Muscle layer of duodenum (tissue), 2 donors: Measurements from ENCODE around the gene TRPC4.

Source experiments
- H3K27ac ChIP-seq: one replicate; pipeline ENCODE4 v1.7.0; 2013; ENCODE audit warnings: mild to moderate bottlenecking, low read length
- H3K27me3 ChIP-seq: one replicate; pipeline ENCODE4 v1.7.0; 2013; ENCODE audit warnings: low read depth, mild to moderate bottlenecking, control low read depth, low read length
- H3K36me3 ChIP-seq, 2 donors: one replicate each; pipeline ENCODE4 v1.7.0; 2013; ENCODE audit warnings: low read length in 2 of 2, control low read depth in 1 of 2, mild to moderate bottlenecking in 1 of 2; ENCODE audit not compliant: insufficient read depth in 2 of 2, control insufficient read depth in 1 of 2
- H3K4me1 ChIP-seq, 2 donors: one replicate each; pipeline ENCODE4 v1.7.0; 2013; ENCODE audit warnings: low read length in 2 of 2, mild to moderate bottlenecking in 2 of 2, control low read depth in 1 of 2, moderate library complexity in 1 of 2; ENCODE audit not compliant: insufficient read depth in 2 of 2, control insufficient read depth in 1 of 2
- H3K4me3 ChIP-seq, 2 donors: one replicate each; pipeline ENCODE4 v1.7.0; 2013; ENCODE audit warnings: low read length in 2 of 2, low read depth in 1 of 2, mild to moderate bottlenecking in 1 of 2
- H3K9me3 ChIP-seq, 2 donors: one replicate each; pipeline ENCODE4 v1.7.0; 2013; ENCODE audit warnings: low read length in 2 of 2, control low read depth in 1 of 2, mild to moderate bottlenecking in 1 of 2; ENCODE audit not compliant: control insufficient read depth in 1 of 2
- donor health status: healthy.

TRPC4 gene

DNA sequence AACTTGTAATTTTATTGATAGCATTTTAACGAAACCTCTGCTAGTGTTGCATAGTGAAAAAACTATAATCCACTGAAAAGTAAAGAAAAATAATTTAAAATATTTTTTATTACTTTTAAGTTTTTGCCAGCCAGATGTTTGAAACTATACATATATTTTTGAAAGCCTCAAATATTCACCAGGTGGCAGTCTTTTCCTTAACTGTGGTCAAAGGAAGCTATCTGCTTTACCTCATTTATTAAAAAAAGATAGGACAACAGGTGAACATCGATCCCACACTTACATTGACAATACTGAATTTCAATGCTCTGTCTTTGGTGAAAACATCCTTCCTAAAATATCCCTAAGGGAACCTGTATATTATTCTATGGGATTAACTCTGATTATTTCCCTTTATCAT lies 100.5 kb downstream of the TRPC4 start:
- Histone ChIP-seq H3K9me3 (no peaks in the 10 kb centered on the region), H3K27me3 (no peaks in the 10 kb centered on the region), H3K4me1 (no peaks in the 10 kb centered on the region), H3K4me3 (no peak overlapping the region), H3K27ac (no peak overlapping the region), H3K36me3 (no peaks in the 10 kb centered on the region)

GRCh38 chr13:37766502-37766901 lies 103.1 kb downstream of the TRPC4 start:
- Histone ChIP-seq H3K4me1 (no peaks in the 10 kb centered on the region), H3K9me3 (no peaks in the 10 kb centered on the region), H3K36me3 (no peaks in the 10 kb centered on the region), H3K27me3 (no peaks in the 10 kb centered on the region), H3K27ac (no peak overlapping the region), H3K4me3 (no peak overlapping the region)

GRCh38 chr13:37755349-37755748 lies 114.2 kb downstream of the TRPC4 start:
- no peaks in the 10 kb centered on the region for H3K27me3 ChIP-seq

DNA sequence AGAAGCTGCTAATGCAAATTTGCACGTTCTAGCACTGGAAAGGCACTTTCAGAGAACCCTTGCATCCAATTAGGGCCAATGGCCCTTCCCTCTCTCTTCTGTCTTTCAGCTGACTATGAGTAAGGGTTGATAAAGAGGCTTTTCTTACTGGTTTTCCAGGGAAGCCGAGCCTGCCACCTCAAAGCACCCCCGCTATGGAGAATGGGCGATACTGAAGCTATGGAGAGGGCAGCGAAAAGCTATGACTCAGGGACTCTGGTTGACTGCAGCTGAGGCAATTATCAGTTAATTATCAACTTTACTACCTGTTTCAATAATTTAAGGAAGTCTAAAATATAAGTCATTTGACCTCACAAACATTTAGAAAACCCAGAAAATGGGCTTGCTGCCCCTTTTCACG lies 115.8 kb downstream of the TRPC4 start:
- no peak overlapping the region for H3K4me3 ChIP-seq
- H3K27ac ChIP-seq: no peak overlapping the region
- H3K9me3 ChIP-seq: no peaks in the 10 kb centered on the region
- H3K27me3 ChIP-seq: no peaks in the 10 kb centered on the region
- H3K36me3 ChIP-seq: no peaks in the 10 kb centered on the region
- H3K4me1 ChIP-seq: no peaks in the 10 kb centered on the region

More at GRCh38 chr13:37755349-37755748, 114.2 kb downstream of the TRPC4 start:
- H3K27ac ChIP-seq: no peak overlapping the region
- H3K9me3 ChIP-seq: no peaks in the 10 kb centered on the region
- no peaks in the 10 kb centered on the region for H3K36me3 ChIP-seq
- H3K4me1 ChIP-seq: no peaks in the 10 kb centered on the region
- H3K4me3 ChIP-seq: no peak overlapping the region

GRCh38 chr13:37752146-37752545 lies 117.4 kb downstream of the TRPC4 start:
- Histone ChIP-seq H3K4me1 (peaks cover 0 to 2% of the 10 kb centered on the region in 2 donors), H3K9me3 (no peaks in the 10 kb centered on the region), H3K27me3 (no peaks in the 10 kb centered on the region), H3K4me3 (no peak overlapping the region), H3K27ac (no peak overlapping the region), H3K36me3 (no peaks in the 10 kb centered on the region)

DNA sequence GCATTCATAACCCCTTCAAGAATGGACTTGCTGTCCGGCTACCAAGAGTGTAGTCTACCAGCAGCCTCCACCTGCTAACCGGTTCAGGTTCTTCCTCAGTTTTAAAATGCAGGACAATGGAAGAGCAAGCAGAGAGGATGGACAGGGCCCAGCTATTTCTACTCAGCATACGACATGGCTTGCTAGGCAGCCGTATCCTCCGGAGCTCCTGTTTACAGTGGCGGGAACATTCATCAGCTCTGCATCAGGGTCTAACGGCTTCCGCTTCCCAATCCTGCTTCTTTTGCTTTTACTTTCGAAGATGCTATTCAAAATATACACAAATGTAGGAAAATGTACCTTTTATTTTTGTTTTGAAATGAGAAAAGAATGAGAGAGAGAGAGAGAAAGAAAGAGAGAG lies 118.5 kb downstream of the TRPC4 start:
- H3K27ac ChIP-seq: no peak overlapping the region
- H3K4me3 ChIP-seq: no peak overlapping the region
- H3K4me1 ChIP-seq: peaks cover 0 to 3% of the 10 kb centered on the region in 2 donors

GRCh38 chr13:37748913-37749312 lies 120.7 kb downstream of the TRPC4 start:
- H3K27me3 ChIP-seq: no peaks in the 10 kb centered on the region
- no peak overlapping the region for H3K27ac ChIP-seq

More for the DNA sequence above, 118.5 kb downstream of the TRPC4 start:
- Histone ChIP-seq H3K36me3 (no peaks in the 10 kb centered on the region), H3K9me3 (no peaks in the 10 kb centered on the region), H3K27me3 (no peaks in the 10 kb centered on the region)

DNA sequence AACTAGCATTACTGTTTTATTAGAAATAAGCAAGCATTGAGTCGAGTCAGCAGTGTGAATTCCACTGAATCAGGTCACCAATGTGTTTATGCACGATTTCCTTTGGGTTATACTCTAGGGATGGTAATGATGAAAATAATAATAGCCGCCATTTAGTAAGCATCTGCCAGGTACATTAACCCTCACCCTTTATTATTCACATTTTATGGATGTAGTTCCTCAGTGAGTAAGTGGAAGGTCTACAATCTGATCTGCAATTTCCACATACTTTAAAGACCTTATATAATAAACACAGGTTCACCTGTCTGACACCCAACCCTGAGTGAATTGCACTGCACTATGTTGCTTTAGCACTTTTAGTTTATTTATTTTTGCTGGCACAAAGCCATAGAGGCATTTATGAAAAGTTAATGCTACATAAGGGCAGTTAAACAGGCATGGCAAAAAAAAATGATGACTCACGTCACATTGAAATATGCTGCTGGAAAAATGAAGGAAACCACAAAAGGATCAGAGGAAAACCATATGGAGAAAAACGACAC lies 122.4 kb downstream of the TRPC4 start:
- H3K36me3 ChIP-seq: no peaks in the 10 kb centered on the region
- no peaks in the 10 kb centered on the region for H3K27me3 ChIP-seq
- no peak overlapping the region for H3K4me3 ChIP-seq
- H3K4me1 ChIP-seq: peaks cover 0 to 3% of the 10 kb centered on the region in 2 donors
- no peak overlapping the region for H3K27ac ChIP-seq
- H3K9me3 ChIP-seq: no peaks in the 10 kb centered on the region

More at GRCh38 chr13:37748913-37749312, 120.7 kb downstream of the TRPC4 start:
- Histone ChIP-seq H3K9me3 (no peaks in the 10 kb centered on the region), H3K36me3 (no peaks in the 10 kb centered on the region), H3K4me1 (peaks cover 0 to 3% of the 10 kb centered on the region in 2 donors), H3K4me3 (no peak overlapping the region)

- Histone ChIP-seq H3K4me3 (no peak overlapping the region), H3K27me3 (no peaks in the 10 kb centered on the region), H3K36me3 (no peaks in the 10 kb centered on the region), H3K9me3 (no peaks in the 10 kb centered on the region), H3K27ac (no peak overlapping the region), H3K4me1 (no peaks in the 10 kb centered on the region)
Measured at GRCh38 chr13:37741536-37741935, 128.0 kb downstream of the TRPC4 start.

DNA sequence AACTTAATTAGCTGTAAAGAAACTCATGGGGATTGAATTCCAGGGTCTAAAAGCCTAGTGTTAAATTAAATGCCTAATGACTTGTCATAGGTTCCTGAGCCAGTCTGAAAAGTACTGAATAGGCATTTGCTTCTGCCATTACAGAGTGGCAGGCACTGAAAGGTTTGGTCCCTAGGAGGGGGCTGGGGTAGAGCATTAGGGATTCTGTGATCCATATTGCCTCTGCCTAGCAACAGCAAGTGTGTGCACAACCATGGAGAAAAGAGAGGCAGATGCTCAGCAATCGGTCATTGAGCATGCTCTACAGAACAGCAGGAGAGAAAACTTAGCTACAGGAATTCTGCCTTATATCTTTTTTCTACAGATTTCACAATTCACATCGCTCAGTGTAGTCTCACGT lies 133.5 kb downstream of the TRPC4 start:
- no peaks in the 10 kb centered on the region for H3K27me3 ChIP-seq
- no peaks in the 10 kb centered on the region for H3K36me3 ChIP-seq
- no peaks in the 10 kb centered on the region for H3K9me3 ChIP-seq
- no peak overlapping the region for H3K4me3 ChIP-seq
- no peak overlapping the region for H3K27ac ChIP-seq
- H3K4me1 ChIP-seq: peaks cover 0 to 10% of the 10 kb centered on the region in 2 donors

DNA sequence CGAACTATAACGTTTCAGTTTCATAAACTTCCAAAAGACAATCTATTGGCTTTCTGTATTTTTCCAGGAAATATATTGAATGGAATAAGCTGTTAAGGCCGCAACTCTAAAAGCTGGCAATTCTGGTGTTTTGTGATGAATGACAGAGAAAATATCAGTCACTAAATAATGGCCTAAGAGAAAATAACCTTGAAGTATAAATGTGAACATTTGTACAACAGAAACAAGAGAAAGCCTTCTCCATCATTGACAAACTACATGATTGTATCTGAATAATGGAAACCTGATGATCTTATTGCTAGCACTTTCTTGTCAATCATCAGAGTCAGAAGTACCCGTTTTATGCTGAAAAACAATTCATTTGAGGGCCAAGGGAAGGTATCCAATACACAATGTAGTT lies 134.3 kb downstream of the TRPC4 start:
- H3K4me3 ChIP-seq: no peak overlapping the region
- H3K9me3 ChIP-seq: no peaks in the 10 kb centered on the region
- no peaks in the 10 kb centered on the region for H3K36me3 ChIP-seq
- peaks cover 0 to 10% of the 10 kb centered on the region in 2 donors for H3K4me1 ChIP-seq
- H3K27ac ChIP-seq: no peak overlapping the region
- no peaks in the 10 kb centered on the region for H3K27me3 ChIP-seq

DNA sequence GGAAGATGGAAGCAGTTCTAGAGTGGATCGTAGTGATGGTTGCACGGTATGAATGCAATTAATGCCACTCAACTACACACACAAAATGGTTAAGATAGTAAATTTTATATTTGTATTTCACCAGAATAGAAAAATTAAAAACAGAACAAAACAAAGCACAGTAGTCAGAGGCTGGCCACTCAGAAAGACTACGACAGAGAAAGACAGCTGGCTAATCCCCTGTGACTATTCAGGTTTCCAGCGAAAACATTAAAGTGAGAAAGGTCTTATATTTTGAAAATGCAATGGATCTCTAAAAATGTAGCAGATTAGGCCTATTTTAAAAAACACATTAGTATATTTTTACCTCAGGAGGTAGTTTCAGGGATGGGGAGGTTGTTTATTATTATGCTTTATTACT lies 139.7 kb downstream of the TRPC4 start:
- Histone ChIP-seq H3K27ac (no peak overlapping the region), H3K4me1 (peaks cover 0 to 5% of the 10 kb centered on the region in 2 donors), H3K36me3 (no peaks in the 10 kb centered on the region), H3K4me3 (no peak overlapping the region), H3K27me3 (no peaks in the 10 kb centered on the region), H3K9me3 (no peaks in the 10 kb centered on the region)
